Measurements from ENCODE around the gene EPS8L3.
"Not testable (repeated sequence)": the region's sequence is repeated elsewhere in the genome, so short reads cannot be mapped to it uniquely, and the experiment has no call there.

The EPS8L3 gene

GRCh38 chr1:109764561-109765482 is 1.1 kb upstream of the EPS8L3 start:
- no peak for DNase-seq (ENCODE audit: low read depth in 2 of 3, low spot score in 1 of 3)

GRCh38 chr1:109762821-109763645 is 690 bp downstream of the EPS8L3 start:
- DNase-seq (ENCODE audit: low read depth in 2 of 3, low spot score in 1 of 3): no peak

- no peak for DNase-seq (ENCODE audit: low read depth in 2 of 3, low spot score in 1 of 3)
These were observed 1.6 kb downstream of the EPS8L3 start for GRCh38 chr1:109762039-109762585.

DNA sequence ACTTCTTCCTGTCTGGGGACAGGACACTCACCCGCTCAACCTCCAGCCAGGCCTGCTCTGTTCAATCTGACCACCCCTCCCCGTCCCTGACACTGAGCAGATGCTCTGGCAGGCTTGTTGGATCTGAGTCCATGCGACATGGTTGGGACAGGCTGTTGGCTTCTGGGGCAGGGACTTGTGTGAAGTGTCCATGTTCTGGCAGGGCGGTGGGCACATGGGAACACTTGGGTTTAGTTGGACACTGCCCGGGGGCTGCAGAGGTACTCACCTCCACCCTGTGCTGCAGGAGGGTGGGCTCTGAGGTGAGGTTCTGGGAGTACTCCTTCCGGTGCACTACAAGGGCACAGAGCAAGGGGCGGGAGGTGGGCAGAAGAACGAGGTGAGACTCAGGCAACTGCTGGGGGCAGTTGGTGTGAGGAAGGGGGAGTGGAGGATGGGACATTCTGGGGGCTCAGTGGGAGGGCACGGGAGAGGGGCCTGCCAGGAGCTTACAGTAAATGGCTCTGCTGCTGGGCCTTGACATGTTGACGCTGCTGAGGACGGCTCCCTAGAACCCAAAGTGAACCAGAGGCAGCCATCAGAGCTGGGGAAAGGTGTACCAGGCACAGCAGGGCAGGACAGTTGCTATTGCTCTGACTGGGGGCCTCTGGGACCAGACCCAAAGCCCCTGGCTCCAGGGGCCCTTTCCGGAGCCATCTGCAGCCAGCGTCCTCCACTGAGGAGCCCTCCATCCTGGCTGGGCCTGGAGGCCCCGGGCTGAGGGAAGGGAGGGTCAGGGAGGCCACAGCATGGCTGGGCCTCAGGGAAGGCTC is 2.3 kb downstream of the EPS8L3 start:
- no peak for DNase-seq (ENCODE audit: low read depth in 2 of 3, low spot score in 1 of 3)

GRCh38 chr1:109760581-109761226 is 3.0 kb downstream of the EPS8L3 start:
- DNase-seq (ENCODE audit: low read depth in 2 of 3, low spot score in 1 of 3): no peak

- DNase-seq (ENCODE audit: low read depth in 2 of 3, low spot score in 1 of 3): no peak
These were observed 4.0 kb downstream of the EPS8L3 start for GRCh38 chr1:109759513-109760334.

DNA sequence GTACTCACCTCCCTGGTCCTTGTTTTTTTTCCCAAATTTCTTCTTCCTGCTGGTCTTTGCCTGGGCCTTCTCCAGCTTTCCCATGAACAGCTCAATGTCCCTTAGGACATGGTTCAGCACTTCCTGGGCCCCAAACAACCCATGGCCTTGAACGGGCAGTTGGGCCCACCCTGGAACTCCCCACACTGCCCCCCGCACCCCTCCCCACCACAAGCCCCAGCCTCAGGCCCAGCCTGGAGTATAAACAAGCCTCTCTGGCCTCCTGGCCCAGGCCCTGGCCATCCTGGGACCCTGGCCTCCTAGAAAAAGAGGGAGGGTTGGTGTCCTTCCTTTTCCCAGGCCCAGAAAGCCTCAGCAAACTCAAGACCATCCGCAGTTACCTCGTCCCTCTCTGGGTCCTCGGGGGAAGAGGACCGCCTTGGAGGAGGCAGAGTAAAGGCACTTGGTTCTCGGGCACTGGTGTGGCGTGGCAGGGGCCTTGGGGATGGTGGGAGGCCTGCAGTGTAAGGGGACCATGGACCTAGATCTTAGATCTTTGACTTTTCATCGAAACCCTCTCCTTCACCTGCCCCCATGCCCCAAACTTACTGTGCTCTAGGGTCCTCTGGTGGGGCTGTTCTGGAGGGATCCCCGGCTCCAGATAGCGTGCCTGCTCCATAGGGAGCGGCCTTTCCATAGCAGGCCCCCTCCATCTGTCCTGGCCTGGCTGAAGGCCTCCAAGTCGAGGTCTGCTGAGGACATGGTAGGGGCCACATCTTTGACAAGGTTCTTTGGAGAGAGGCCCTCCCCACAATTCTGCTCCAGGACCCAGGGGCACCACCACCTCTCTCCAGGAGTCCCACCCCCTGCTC is 5.6 kb downstream of the EPS8L3 start:
- DNase-seq (ENCODE audit: low read depth in 2 of 3, low spot score in 1 of 3): no peak

- no peak for DNase-seq (ENCODE audit: low read depth in 2 of 3, low spot score in 1 of 3)
These were observed 6.7 kb downstream of the EPS8L3 start for GRCh38 chr1:109756848-109757521.

DNA sequence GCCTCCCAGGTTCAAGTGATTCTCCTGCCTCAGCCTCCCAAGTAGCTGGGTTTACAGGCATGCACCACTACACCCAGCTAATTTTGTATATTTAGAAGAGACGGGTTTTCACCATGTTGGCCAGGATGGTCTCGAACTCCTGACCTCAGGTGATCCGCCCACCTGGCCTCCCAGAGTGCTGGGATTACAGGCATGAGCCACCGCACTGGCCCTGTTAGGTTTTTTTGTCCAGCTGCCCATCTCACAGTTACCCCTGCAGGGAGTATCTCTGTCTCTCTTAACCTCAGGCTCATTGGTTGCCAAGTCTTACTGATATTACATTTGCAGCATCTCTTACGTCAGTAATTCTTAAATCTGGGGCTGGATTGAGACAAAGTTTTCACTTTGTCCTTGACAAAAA is 7.4 kb downstream of the EPS8L3 start:
- not testable (repeated sequence) for DNase-seq (ENCODE audit: low read depth in 2 of 3, low spot score in 1 of 3)

GRCh38 chr1:109754738-109755137 is 9.0 kb downstream of the EPS8L3 start:
- DNase-seq (ENCODE audit: low read depth in 2 of 3, low spot score in 1 of 3): no peak

GRCh38 chr1:109751531-109752260 is 12.0 kb downstream of the EPS8L3 start:
- no peak for DNase-seq (ENCODE audit: low read depth in 2 of 3, low spot score in 1 of 3)

- no peak for DNase-seq (ENCODE audit: low read depth in 2 of 3, low spot score in 1 of 3)
These were observed 12.8 kb downstream of the EPS8L3 start for GRCh38 chr1:109750920-109751319.

GRCh38 chr1:109750241-109750882 is 13.4 kb downstream of the EPS8L3 start:
- DNase-seq (ENCODE audit: low read depth in 2 of 3, low spot score in 1 of 3): no peak

- no peak for DNase-seq (ENCODE audit: low read depth in 2 of 3, low spot score in 1 of 3)
These were observed 14.5 kb downstream of the EPS8L3 start for GRCh38 chr1:109749221-109749620.

DNA sequence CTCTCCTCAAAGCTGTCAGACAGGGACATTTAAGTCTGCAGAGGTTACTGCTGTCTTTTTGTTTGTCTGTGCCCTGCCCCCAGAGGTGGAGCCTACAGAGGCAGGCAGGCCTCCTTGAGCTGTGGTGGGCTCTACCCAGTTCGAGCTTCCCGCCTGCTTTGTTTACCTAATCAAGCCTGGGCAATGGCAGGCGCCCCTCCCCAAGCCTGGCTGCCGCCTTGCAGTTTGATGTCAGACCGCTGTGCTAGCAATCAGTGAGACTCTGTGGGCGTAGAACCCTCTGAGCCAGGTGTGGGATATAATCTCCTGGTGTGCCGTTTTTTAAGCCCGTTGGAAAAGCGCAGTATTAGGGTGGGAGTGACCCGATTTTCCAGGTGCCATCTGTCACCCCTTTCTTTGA is 15.4 kb downstream of the EPS8L3 start:
- DNase-seq (ENCODE audit: low read depth in 2 of 3, low spot score in 1 of 3): not testable (repeated sequence)

GRCh38 chr1:109740615-109741373 is 22.9 kb downstream of the EPS8L3 start, which contains the start of gene GSTM3:
Gene GSTM3 (minus strand): TSS chr1:109741038. CDS start chr1:109740287, 751 bp downstream.
- no peak for DNase-seq (ENCODE audit: low read depth in 2 of 3, low spot score in 1 of 3)

Measured in stimulated activated CD4-positive, alpha-beta T cell treated with anti-CD3 and anti-CD28 coated beads, Interleukin-12 subunit alpha, Interleukin-12 subunit beta, amount 100 ng/mL, for 48 hours (primary cell).